ENCODE results near the gene CHD9.

The CHD9 gene

DNA sequence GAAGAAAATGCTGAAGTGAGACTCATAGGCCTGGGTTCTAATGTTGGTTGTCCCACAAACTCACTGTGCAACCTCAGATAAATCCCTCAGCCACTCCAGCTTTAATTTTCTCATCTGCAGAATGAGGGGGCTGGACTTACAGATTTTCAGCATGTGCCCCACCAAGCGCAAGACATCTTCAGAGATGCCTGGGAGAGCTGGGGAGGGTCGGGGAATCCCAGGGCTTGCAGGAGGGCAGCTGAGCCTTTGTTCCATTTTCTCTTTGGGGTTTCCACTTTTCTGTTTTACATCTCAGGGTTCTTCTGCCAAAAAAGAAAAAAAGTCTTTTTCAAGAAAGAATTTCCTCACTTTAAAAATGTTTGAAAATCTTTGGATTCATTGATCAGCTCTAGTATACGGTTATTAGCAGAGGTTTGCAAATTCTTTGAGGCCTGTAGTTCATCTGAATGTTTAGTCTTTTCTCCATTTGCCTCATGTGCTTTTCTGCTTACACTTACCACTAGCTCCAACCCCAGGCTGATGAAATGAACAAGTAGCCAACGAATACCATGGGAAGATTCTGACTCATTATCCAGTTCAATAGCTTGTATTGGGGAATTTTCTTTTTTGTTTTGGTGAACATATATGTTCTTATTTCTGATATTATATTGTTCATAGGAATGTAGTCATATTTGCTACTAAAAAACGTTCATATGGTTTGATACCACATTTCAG lies 56.4 kb downstream of the CHD9 start:
- no peak for TF ChIP-seq POLR2AphosphoS5 (IDR thresholded peaks at IDR 0.05; ENCODE audit: low read depth, low read length)
- TF ChIP-seq, protein P1, sequence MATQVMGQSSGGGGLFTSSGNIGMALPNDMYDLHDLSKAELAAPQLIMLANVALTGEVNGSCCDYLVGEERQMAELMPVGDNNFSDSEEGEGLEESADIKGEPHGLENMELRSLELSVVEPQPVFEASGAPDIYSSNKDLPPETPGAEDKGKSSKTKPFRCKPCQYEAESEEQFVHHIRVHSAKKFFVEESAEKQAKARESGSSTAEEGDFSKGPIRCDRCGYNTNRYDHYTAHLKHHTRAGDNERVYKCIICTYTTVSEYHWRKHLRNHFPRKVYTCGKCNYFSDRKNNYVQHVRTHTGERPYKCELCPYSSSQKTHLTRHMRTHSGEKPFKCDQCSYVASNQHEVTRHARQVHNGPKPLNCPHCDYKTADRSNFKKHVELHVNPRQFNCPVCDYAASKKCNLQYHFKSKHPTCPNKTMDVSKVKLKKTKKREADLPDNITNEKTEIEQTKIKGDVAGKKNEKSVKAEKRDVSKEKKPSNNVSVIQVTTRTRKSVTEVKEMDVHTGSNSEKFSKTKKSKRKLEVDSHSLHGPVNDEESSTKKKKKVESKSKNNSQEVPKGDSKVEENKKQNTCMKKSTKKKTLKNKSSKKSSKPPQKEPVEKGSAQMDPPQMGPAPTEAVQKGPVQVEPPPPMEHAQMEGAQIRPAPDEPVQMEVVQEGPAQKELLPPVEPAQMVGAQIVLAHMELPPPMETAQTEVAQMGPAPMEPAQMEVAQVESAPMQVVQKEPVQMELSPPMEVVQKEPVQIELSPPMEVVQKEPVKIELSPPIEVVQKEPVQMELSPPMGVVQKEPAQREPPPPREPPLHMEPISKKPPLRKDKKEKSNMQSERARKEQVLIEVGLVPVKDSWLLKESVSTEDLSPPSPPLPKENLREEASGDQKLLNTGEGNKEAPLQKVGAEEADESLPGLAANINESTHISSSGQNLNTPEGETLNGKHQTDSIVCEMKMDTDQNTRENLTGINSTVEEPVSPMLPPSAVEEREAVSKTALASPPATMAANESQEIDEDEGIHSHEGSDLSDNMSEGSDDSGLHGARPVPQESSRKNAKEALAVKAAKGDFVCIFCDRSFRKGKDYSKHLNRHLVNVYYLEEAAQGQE (IDR thresholded peaks at IDR 0.05; ENCODE audit: insufficient read depth in 1 of 2, low read depth in 2 of 2, low read length in 2 of 2), result no peak
- no peak for TF ChIP-seq SIN3A (IDR thresholded peaks at IDR 0.05; ENCODE audit: borderline replicate concordance, insufficient read depth, low read length)
- no peak for TF ChIP-seq FOXP2 (optimal IDR thresholded peaks at IDR 0.05; ENCODE audit: borderline replicate concordance, extremely low read depth, extremely low read length, insufficient read depth)
- TF ChIP-seq TAF1 (IDR thresholded peaks at IDR 0.05; ENCODE audit: borderline replicate concordance, insufficient read depth, low read length), result no peak

DNA sequence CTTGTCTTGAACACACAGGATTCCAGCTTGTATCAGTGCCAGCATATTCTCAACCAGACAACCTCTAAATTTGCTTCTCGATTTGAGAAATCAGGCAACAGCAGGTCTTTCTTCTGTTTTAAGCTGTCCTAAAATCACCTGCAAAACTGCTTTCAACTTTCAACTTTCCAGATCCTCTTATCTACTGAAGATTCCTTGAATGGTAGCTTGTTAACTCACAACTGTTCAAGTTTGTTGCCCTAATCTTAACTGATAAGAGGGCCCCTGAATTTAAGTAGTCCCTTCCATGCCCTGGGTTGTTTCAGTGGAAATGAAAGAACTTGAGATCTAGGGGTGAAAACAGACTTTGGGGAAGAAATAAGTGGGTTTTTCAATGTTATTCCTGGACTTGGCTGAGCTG lies 57.2 kb downstream of the CHD9 start:
- TF ChIP-seq, protein P1 (IDR thresholded peaks at IDR 0.05; ENCODE audit: insufficient read depth in 1 of 2, low read depth in 2 of 2, low read length in 2 of 2), result no peak
- TF ChIP-seq SIN3A (IDR thresholded peaks at IDR 0.05; ENCODE audit: borderline replicate concordance, insufficient read depth, low read length) (no peak), FOXP2 (optimal IDR thresholded peaks at IDR 0.05; ENCODE audit: borderline replicate concordance, extremely low read depth, extremely low read length, insufficient read depth) (no peak), POLR2AphosphoS5 (IDR thresholded peaks at IDR 0.05; ENCODE audit: low read depth, low read length) (no peak), TAF1 (IDR thresholded peaks at IDR 0.05; ENCODE audit: borderline replicate concordance, insufficient read depth, low read length) (no peak)

DNA sequence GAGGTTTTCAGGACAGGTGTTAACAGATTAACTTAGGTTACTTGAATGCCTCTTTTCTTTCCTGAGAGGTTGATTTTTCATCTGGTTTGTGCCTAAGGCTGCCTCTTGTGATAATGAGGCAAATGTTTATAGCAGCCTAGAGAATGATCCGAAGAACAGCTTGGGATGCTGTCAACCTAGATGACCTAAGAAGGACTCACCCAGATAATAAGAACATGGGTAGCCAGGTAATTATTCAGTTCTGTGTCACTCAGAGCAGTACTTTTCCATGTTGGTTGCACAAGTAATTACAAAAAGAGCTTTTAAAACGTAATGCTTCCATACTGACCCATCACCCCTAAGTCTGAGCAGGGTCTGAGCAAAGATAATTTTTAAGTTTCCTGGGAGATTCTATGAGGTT lies 60.3 kb downstream of the CHD9 start:
- no peak for TF ChIP-seq TAF1 (IDR thresholded peaks at IDR 0.05; ENCODE audit: borderline replicate concordance, insufficient read depth, low read length)
- no peak for TF ChIP-seq POLR2AphosphoS5 (IDR thresholded peaks at IDR 0.05; ENCODE audit: low read depth, low read length)
- TF ChIP-seq, protein P1 (IDR thresholded peaks at IDR 0.05; ENCODE audit: insufficient read depth in 1 of 2, low read depth in 2 of 2, low read length in 2 of 2), result no peak
- TF ChIP-seq FOXP2 (optimal IDR thresholded peaks at IDR 0.05; ENCODE audit: borderline replicate concordance, extremely low read depth, extremely low read length, insufficient read depth), result no peak

DNA sequence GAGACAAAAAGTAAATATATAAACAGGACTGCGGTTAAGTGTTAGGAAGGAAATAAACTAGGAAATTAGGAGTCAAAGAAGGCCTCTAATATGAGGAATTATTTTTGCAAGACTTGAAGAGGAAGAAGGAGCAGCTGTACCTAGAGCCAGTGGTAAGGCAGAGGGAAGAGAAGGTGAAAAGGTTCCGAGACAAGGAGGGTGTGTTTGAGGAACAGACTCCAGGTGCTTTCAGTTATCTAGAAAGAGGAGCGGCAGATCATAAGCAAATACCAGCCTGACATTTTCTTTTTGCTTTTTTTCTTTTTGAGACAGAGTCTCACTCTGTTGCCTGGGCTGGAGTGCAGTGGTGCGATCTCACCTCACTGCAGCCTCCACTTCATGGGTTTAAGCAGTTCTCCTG lies 61.0 kb downstream of the CHD9 start:
- TF ChIP-seq SIN3A (IDR thresholded peaks at IDR 0.05; ENCODE audit: borderline replicate concordance, insufficient read depth, low read length) (no peak), FOXP2 (optimal IDR thresholded peaks at IDR 0.05; ENCODE audit: borderline replicate concordance, extremely low read depth, extremely low read length, insufficient read depth) (no peak), POLR2AphosphoS5 (IDR thresholded peaks at IDR 0.05; ENCODE audit: low read depth, low read length) (no peak), TAF1 (IDR thresholded peaks at IDR 0.05; ENCODE audit: borderline replicate concordance, insufficient read depth, low read length) (no peak)
- TF ChIP-seq, protein P1 (IDR thresholded peaks at IDR 0.05; ENCODE audit: insufficient read depth in 1 of 2, low read depth in 2 of 2, low read length in 2 of 2), result no peak

Data from PFSK-1 (cell line).